Prostate gland (tissue), 2 donors: Measurements from ENCODE around the gene CFAP46. TPM values are rescaled to one million over a fixed set of nuclear protein-coding genes. Genes with fewer than 3 reads are reported as not detected.

ENCODE experiments used
- DNase-seq: peaks from one replicate; pipeline ENCODE4 v3.0.0-alpha.2; 2019; ENCODE audit warnings: low spot score
- H3K27ac ChIP-seq, 2 donors: fragments of 200-600 bp; sonication (generic); 2 replicates each; pipeline ENCODE4 v1.5.1; 2017 to 2019
- H3K27me3 ChIP-seq: fragments of 200-600 bp; sonication (generic); replicated peaks from 2 replicates; pipeline ENCODE4 v1.5.1; 2019; ENCODE audit not compliant: insufficient read depth
- H3K36me3 ChIP-seq, 2 donors: fragments of 200-600 bp; sonication (generic); 1 replicate in 1 of 2; 2 replicates in 1 of 2; pipeline versions ENCODE4 v1.5.1 to v1.8.1; 2017 to 2019
- H3K4me1 ChIP-seq: fragments of 200-600 bp; sonication (generic); replicated peaks from 2 replicates; pipeline ENCODE4 v1.5.1; 2019
- H3K4me3 ChIP-seq, 2 donors: fragments of 200-600 bp; sonication (generic); 2 replicates each; pipeline ENCODE4 v1.5.1; 2017 to 2019
- H3K9me3 ChIP-seq: fragments of 200-600 bp; sonication (generic); 2 replicates; pipeline ENCODE4 v1.5.1; 2017
- CTCF ChIP-seq, 4 experiments: fragments of 200-600 bp in 2 of 4; fragments of 450-650 bp in 2 of 4; sonication (generic) in 2 of 4; IDR thresholded peaks; 1 replicate in 3 of 4; 2 replicates in 1 of 4; pipeline ENCODE4 v1.5.1; 2016 to 2019; ENCODE audit warnings: antibody characterized with exemption in 4 of 4, mild to moderate bottlenecking in 2 of 4, moderate library complexity in 2 of 4
- POLR2A ChIP-seq: fragments of 450-650 bp; IDR thresholded peaks from one replicate; pipeline ENCODE4 v1.6.1; 2016; ENCODE audit warnings: antibody characterized with exemption, mild to moderate bottlenecking
- POLR2AphosphoS5 ChIP-seq: sonication (generic); formaldehyde crosslinking; IDR thresholded peaks from one replicate; pipeline ENCODE4 v1.6.1; 2017; ENCODE audit warnings: antibody characterized with exemption
- WGBS: methylation state at CpG from one replicate; pipeline ENCODE4 v1.1.5; 2018; 5-methylcytosine and 5-hydroxymethylcytosine counted together
- intact Hi-C: fragments of 100-400 bp; cut with DNase I; formaldehyde crosslinking; loops from one replicate; pipeline ENCODE4 v1.14.2; 2022
- total RNA-seq, 2 donors: library from RNA; depleted of rRNA; stranded (reverse); fragments of >200 nt; gene quantifications; one replicate each; pipeline ENCODE4 v1.1.0, GENCODE V29; 2016

The CFAP46 gene
- total RNA-seq, 2 donors from 2014 or later: 1.4 to 9.3 TPM

- no peak overlapping the region for H3K27ac ChIP-seq
- DNase-seq: no peak
- WGBS: 65% methylated on average over 19 of the region's 28 CpGs
- TF ChIP-seq POLR2A (no peak), POLR2AphosphoS5 (no peak), CTCF (IDR thresholded peaks at IDR 0.05) (no peak)
- no peaks in the 10 kb centered on the region for H3K9me3 ChIP-seq
- H3K27me3 ChIP-seq: peaks cover 9% of the 10 kb centered on the region
- no peaks in the 10 kb centered on the region for H3K36me3 ChIP-seq
- no peak overlapping the region for H3K4me3 ChIP-seq
- intact Hi-C loops: no loop called here
- H3K4me1 ChIP-seq: no peaks in the 10 kb centered on the region
These were observed 128.6 kb downstream of the CFAP46 start for GRCh38 chr10:132813560-132814468.

GRCh38 chr10:132813001-132813401, 129.4 kb downstream of the CFAP46 start:
- peaks cover 9% of the 10 kb centered on the region for H3K27me3 ChIP-seq
- no peak overlapping the region for H3K4me3 ChIP-seq
- H3K9me3 ChIP-seq: no peaks in the 10 kb centered on the region
- no peaks in the 10 kb centered on the region for H3K4me1 ChIP-seq
- TF ChIP-seq POLR2AphosphoS5: no peak
- no peak for TF ChIP-seq CTCF (IDR thresholded peaks at IDR 0.05)
- no peak for TF ChIP-seq POLR2A
- intact Hi-C loops: no loop called here
- no peaks in the 10 kb centered on the region for H3K36me3 ChIP-seq
- no peak overlapping the region for H3K27ac ChIP-seq
- DNase-seq: no peak
- 83% methylated on average over 10 of the region's 10 CpGs for WGBS

- Histone ChIP-seq H3K36me3 (no peaks in the 10 kb centered on the region), H3K27me3 (peaks cover 5% of the 10 kb centered on the region), H3K4me3 (no peak overlapping the region), H3K27ac (no peak overlapping the region), H3K4me1 (no peaks in the 10 kb centered on the region), H3K9me3 (no peaks in the 10 kb centered on the region)
- intact Hi-C loops: no loop called here
- no peak for TF ChIP-seq CTCF (IDR thresholded peaks at IDR 0.05)
- no peak for DNase-seq
- WGBS: 71% methylated on average over 7 of the region's 11 CpGs
These were observed 129.8 kb downstream of the CFAP46 start for GRCh38 chr10:132812520-132812919.

GRCh38 chr10:132811891-132812481, 130.4 kb downstream of the CFAP46 start:
- Histone ChIP-seq H3K36me3 (no peaks in the 10 kb centered on the region), H3K9me3 (no peaks in the 10 kb centered on the region), H3K4me3 (no peak overlapping the region), H3K27me3 (peaks cover 5% of the 10 kb centered on the region), H3K4me1 (no peaks in the 10 kb centered on the region), H3K27ac (no peak overlapping the region)
- intact Hi-C loops: no loop called here
- TF ChIP-seq POLR2A (no peak), POLR2AphosphoS5 (no peak), CTCF (IDR thresholded peaks at IDR 0.05) (no peak)
- DNase-seq: no peak
- 92% methylated on average over 24 of the region's 26 CpGs for WGBS
